Hematopoietic multipotent progenitor cell treated with erythropoietin and hydrocortisone succinate and interleukin-3 and kit ligand, for 6 days (in vitro differentiated cells): ENCODE results near the gene PODXL.
A peak's percentile ranks its signal among the peaks of the same experiment; 100 is the strongest.

ENCODE experiments used
- DNase-seq: peaks from one replicate; pipeline ENCODE4 v3.0.0-alpha.2; 2015

Gene PODXL

DNA sequence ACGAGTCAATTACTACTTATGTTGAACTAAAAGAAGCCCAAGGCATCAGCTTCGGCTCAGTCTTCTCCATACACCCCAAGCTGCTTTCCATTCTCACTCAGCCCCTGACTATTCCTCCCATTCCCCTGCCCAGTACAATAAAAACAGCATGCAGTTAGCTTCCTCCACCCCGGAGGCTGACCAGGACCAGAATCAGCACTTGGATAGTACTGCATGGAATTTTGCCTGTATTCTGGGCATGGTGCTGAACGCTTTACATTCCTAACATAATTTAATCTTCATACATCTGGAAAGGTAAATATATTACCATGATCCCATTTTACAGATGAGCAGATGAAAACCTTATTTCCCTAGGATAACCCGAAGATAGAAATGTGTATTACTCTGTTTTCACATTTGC, 7.5 kb upstream of the PODXL start:
- DNase-seq = no peak

GRCh38 chr7:131562941-131563340, 6.5 kb upstream of the PODXL start:
- DNase-seq = no peak

GRCh38 chr7:131560061-131560460, 3.6 kb upstream of the PODXL start:
- DNase-seq = no peak

GRCh38 chr7:131557652-131558385, 1.4 kb upstream of the PODXL start:
- DNase-seq = no peak

- no peak for DNase-seq
Observed at GRCh38 chr7:131556909-131557651, 652 bp upstream of the PODXL start.

- no peak for DNase-seq
Observed at GRCh38 chr7:131555552-131556052, 826 bp downstream of the PODXL start.

DNA sequence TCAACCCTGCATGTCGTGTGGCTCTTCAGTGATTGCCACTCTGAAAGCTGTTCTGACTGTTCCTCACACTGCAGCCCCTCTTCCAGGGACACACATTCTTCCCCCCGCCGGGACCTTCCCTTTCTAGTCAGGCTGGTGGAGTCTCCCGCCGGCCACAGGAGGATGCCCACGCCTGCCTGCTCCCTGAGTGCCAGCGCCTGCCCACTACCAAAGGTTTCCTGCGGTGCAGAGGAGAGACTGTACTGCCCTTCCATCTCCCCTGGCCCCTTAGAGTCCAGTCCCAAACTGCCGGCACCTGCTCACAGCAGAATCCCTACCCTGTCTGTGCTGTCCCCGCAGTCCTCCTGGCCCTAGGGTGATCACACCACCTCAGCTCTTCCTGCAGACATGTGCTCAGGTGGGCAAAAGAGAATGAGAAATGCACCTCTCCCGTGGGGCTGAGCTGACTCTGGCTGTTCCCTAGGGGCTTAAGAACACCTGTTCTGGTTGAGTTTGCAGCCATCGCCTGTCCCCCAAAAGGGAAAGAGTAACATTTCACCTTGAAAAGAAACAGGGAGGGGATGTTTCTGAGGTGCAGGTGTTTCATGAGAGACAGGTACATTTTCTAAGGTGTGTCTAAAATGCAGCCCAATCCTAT, 1.4 kb downstream of the PODXL start:
- no peak for DNase-seq

DNA sequence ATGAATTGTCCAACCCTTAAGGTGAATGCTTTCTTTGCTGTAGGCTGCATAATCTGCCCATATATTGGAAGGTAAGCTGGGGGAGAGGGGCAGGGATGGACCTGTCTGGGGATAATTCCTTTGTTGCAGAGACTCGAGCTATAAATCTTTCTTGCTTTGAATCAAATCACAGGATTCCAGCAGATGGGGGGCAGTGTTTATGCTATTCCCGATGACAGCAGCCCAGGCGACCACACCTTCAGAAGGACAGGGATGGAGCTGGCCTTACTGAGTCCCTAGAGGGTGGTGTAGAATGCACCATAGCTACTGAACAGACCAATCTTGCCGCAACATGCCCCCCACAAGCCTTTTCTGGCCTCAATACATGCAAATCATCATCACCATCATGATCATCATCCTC, 2.5 kb downstream of the PODXL start:
- DNase-seq = no peak

GRCh38 chr7:131552053-131552452, 4.4 kb downstream of the PODXL start:
- no peak for DNase-seq

DNA sequence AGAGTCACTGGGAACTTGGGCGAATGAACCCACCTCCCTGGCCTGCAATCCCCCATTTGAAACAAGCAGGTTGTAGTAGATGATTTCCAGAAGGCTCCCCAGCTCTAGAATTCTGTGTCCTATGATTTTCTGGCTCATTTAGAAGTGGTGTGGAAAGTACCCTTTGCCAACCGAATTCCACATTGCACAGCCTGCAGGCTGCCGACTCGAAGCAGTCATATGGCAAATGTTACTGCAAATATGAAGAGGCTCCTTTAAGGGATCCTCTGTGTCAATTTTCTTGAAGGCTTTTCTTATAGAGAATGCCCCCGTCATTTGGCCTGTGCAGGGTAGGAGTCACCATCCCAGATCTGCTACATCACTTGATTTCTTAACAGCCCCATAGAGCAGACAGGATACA, 5.6 kb downstream of the PODXL start:
- no peak for DNase-seq

DNA sequence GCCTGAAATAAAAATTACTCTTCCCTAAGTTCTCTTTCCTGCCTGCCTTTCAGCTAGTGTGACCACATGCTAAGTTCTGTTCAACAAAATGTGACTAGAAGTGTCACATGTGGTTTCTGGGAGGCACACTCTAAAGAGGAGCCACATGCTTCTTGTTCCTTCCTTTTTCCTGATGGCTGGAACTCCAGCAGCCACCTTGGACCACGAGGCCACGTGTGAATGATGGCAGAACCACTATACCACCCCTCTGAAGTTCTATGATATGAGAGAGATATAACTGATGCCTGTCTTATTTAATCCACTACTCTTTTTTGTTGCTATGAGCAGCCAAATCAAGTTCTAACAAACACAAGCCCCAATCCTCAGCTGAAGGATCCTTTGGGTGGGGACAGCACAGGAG, 8.1 kb downstream of the PODXL start:
- no peak for DNase-seq

- no peak for DNase-seq
Observed at GRCh38 chr7:131547589-131547988, 8.8 kb downstream of the PODXL start.

GRCh38 chr7:131546583-131547141, 9.8 kb downstream of the PODXL start:
- DNase-seq = peak; percentile 75

DNA sequence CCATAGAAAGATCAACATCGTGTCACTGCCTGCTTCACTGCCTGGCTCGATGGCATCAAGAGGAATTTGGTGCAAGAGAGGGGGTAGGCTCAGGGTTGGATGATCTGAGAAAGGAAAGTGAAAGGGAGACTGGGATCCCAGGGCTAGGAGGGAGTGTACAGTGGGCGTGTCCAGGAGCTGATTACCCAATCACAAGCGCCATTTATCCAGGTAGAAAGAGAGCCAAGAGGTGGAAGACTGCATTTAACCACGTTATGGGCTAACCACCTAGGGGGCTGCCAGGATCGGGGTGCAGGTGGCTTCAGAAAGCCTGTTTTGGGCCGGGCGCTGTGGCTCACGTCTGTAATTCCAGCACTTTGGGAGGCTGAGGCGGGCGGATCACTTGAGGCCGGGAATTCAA, 10.3 kb downstream of the PODXL start:
- no peak for DNase-seq

- peak; percentile 61 for DNase-seq
Observed at GRCh38 chr7:131544449-131545301, 11.8 kb downstream of the PODXL start.

GRCh38 chr7:131544021-131544420, 12.4 kb downstream of the PODXL start:
- DNase-seq = no peak

- DNase-seq = no peak
Observed at GRCh38 chr7:131543298-131543697, 13.1 kb downstream of the PODXL start.

DNA sequence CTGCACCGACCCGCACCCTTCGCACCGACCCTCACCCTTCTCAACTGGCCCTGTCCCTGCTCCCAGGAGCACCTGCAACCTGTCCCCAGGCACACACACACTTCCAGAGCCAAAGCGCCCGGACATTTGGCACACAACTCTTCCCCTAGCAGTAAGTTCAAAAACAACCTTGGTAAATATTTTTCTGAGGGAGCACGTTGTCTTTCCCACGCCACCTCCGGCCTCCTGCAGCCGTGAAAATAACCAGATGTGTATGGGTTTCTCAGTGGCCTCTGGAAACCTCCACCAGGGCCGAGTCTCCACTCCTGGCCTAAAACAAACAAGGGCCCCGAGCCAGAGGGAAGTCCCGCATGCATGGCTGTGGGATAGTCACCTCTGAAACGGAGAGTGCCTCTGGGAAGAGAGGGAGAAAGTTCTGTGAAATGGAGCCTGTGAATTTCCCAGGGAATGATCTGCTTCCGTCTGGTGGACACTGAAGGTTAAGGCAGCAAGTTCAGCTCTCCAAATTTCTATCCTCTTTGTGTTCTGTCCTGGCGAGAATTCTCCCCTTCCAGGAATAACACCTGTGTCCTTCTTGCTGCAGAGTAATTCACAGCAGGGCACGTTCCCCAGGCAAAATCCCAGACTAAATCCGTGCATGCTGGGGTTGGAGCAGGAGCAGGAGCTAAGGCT, 15.8 kb downstream of the PODXL start:
- DNase-seq = no peak

- no peak for DNase-seq
Observed at GRCh38 chr7:131538813-131539179, 17.6 kb downstream of the PODXL start.

GRCh38 chr7:131538071-131538812, 18.2 kb downstream of the PODXL start:
- no peak for DNase-seq

GRCh38 chr7:131537571-131537978, 18.9 kb downstream of the PODXL start:
- DNase-seq = no peak
